Panc1 (cell line): ENCODE results near the gene TADA2B.

Source experiments
- CTCF ChIP-seq: fragments of 450-650 bp; IDR thresholded peaks from 2 replicates; pipeline ENCODE4 v1.5.1; 2017; ENCODE audit warnings: mild to moderate bottlenecking
- POLR2AphosphoS5 ChIP-seq: IDR thresholded peaks from 2 replicates; pipeline ENCODE4 v1.6.1; 2012; ENCODE audit warnings: mild to moderate bottlenecking, low read depth, low read length, moderate library complexity
- TF ChIP-seq, protein P1 (sequence below), 2 experiments: IDR thresholded peaks; 2 replicates each; pipeline ENCODE4 v1.6.1; 2011 to 2012; ENCODE audit warnings: low read depth in 2 of 2, control low read depth in 1 of 2, low read length in 1 of 2, mild to moderate bottlenecking in 1 of 2, moderate library complexity in 1 of 2; ENCODE audit not compliant: insufficient read depth in 1 of 2

- TF ChIP-seq POLR2AphosphoS5 (no peak), CTCF (no peak)
- TF ChIP-seq, protein P1, sequence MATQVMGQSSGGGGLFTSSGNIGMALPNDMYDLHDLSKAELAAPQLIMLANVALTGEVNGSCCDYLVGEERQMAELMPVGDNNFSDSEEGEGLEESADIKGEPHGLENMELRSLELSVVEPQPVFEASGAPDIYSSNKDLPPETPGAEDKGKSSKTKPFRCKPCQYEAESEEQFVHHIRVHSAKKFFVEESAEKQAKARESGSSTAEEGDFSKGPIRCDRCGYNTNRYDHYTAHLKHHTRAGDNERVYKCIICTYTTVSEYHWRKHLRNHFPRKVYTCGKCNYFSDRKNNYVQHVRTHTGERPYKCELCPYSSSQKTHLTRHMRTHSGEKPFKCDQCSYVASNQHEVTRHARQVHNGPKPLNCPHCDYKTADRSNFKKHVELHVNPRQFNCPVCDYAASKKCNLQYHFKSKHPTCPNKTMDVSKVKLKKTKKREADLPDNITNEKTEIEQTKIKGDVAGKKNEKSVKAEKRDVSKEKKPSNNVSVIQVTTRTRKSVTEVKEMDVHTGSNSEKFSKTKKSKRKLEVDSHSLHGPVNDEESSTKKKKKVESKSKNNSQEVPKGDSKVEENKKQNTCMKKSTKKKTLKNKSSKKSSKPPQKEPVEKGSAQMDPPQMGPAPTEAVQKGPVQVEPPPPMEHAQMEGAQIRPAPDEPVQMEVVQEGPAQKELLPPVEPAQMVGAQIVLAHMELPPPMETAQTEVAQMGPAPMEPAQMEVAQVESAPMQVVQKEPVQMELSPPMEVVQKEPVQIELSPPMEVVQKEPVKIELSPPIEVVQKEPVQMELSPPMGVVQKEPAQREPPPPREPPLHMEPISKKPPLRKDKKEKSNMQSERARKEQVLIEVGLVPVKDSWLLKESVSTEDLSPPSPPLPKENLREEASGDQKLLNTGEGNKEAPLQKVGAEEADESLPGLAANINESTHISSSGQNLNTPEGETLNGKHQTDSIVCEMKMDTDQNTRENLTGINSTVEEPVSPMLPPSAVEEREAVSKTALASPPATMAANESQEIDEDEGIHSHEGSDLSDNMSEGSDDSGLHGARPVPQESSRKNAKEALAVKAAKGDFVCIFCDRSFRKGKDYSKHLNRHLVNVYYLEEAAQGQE (IDR thresholded peaks at IDR 0.05; ENCODE audit: insufficient read depth in 1 of 2, low read depth in 2 of 2, low read length in 1 of 2): no peak
Measured at GRCh38 chr4:7094916-7095315, 51.7 kb downstream of the TADA2B start.
